Spinal cord (tissue), 10 donors: Measurements from ENCODE around the gene B4GALT1. TPM values are rescaled to one million over a fixed set of nuclear protein-coding genes. Genes with fewer than 3 reads are reported as not detected.

Source experiments
- DNase-seq, 6 donors: peaks; one replicate each; pipeline versions ENCODE4 v3.0.0 to v3.0.0-alpha.2; 2013 to 2015; ENCODE audit warnings: low spot score in 6 of 6, low read depth in 4 of 6
- H3K27ac ChIP-seq: one replicate; pipeline ENCODE4 v1.5.1; 2013; ENCODE audit warnings: low read depth, low read length, control low read depth
- H3K27me3 ChIP-seq: one replicate; pipeline ENCODE4 v1.6.1; 2013; ENCODE audit warnings: low read length; ENCODE audit not compliant: control insufficient read depth, insufficient read depth
- H3K36me3 ChIP-seq: one replicate; pipeline ENCODE4 v1.6.1; 2013; ENCODE audit warnings: low read length; ENCODE audit not compliant: control insufficient read depth, insufficient read depth
- H3K4me1 ChIP-seq: one replicate; pipeline ENCODE4 v1.6.1; 2013; ENCODE audit warnings: low read length; ENCODE audit not compliant: control insufficient read depth, insufficient read depth
- H3K4me3 ChIP-seq: one replicate; pipeline ENCODE4 v1.5.1; 2013; ENCODE audit warnings: low read depth, low read length, control low read depth
- H3K9me3 ChIP-seq: one replicate; pipeline ENCODE4 v1.6.1; 2013; ENCODE audit warnings: low read length; ENCODE audit not compliant: control insufficient read depth, insufficient read depth
- WGBS: methylation state at CpG from one replicate; pipeline ENCODE4 v1.1.5; 2013; ENCODE audit warnings: missing lambda C conversion rate; ENCODE audit not compliant: insufficient coverage; 5-methylcytosine and 5-hydroxymethylcytosine counted together
- polyA plus RNA-seq, 2 donors: library from polyadenylated mRNA; unstranded; fragments of 120-200 nt; gene quantifications; one replicate each; pipeline ENCODE4 v1.2.1, GENCODE V29; 2013; ENCODE audit not compliant: insufficient read length in 2 of 2
- total RNA-seq, 2 donors: library from RNA; depleted of rRNA in 1 of 2; stranded (reverse); fragments of 120-200 nt in 1 of 2; fragments of >200 nt in 1 of 2; gene quantifications; one replicate each; pipeline versions ENCODE4 v1.2.3 to v1.2.4, GENCODE V29; 2013 to 2014
- donor health status: healthy.

Gene B4GALT1
- total and polyA plus RNA-seq, 4 donors, result 9.5 to 13.3 (median 11.3) TPM

- H3K4me3 ChIP-seq, result no peak overlapping the region
- no peaks in the 10 kb centered on the region for H3K4me1 ChIP-seq
- no peak for DNase-seq
- H3K27me3 ChIP-seq, result no peaks in the 10 kb centered on the region
- WGBS, result 100% methylated on average over 1 of the region's 1 CpG
- no peaks in the 10 kb centered on the region for H3K9me3 ChIP-seq
- H3K27ac ChIP-seq, result no peak overlapping the region
- no peaks in the 10 kb centered on the region for H3K36me3 ChIP-seq
These were observed 29.6 kb upstream of the B4GALT1 start for GRCh38 chr9:33196736-33197135.

- H3K27ac ChIP-seq, result no peak overlapping the region
- peaks cover 8% of the 10 kb centered on the region for H3K4me1 ChIP-seq
- H3K27me3 ChIP-seq, result no peaks in the 10 kb centered on the region
- no peaks in the 10 kb centered on the region for H3K9me3 ChIP-seq
- no peak overlapping the region for H3K4me3 ChIP-seq
- DNase-seq, result no peak
- WGBS, result 100% methylated on average over 1 of the region's 3 CpGs
- H3K36me3 ChIP-seq, result no peaks in the 10 kb centered on the region
These were observed 26.7 kb upstream of the B4GALT1 start for GRCh38 chr9:33193818-33194217.

- Histone ChIP-seq H3K27ac (no peak overlapping the region), H3K4me1 (peaks cover 15% of the 10 kb centered on the region), H3K36me3 (no peaks in the 10 kb centered on the region), H3K4me3 (no peak overlapping the region), H3K27me3 (no peaks in the 10 kb centered on the region), H3K9me3 (no peaks in the 10 kb centered on the region)
- DNase-seq, result no peak
- 94% methylated on average over 2 of the region's 3 CpGs for WGBS
These were observed 25.5 kb upstream of the B4GALT1 start for GRCh38 chr9:33192493-33193255.

- no peaks in the 10 kb centered on the region for H3K9me3 ChIP-seq
- peaks cover 2% of the 10 kb centered on the region for H3K27me3 ChIP-seq
- peaks cover 24% of the 10 kb centered on the region for H3K4me1 ChIP-seq
- no peak for DNase-seq
- no peak overlapping the region for H3K27ac ChIP-seq
- WGBS, result no CpG with 5 or more reads among the region's 4 CpGs
- no peaks in the 10 kb centered on the region for H3K36me3 ChIP-seq
- no peak overlapping the region for H3K4me3 ChIP-seq
These were observed 23.0 kb upstream of the B4GALT1 start for GRCh38 chr9:33190021-33190705.

- 27% methylated on average over 6 of the region's 6 CpGs for WGBS
- peaks cover 2% of the 10 kb centered on the region for H3K27me3 ChIP-seq
- no peak overlapping the region for H3K27ac ChIP-seq
- H3K36me3 ChIP-seq, result no peaks in the 10 kb centered on the region
- no peak overlapping the region for H3K4me3 ChIP-seq
- DNase-seq, result peak in 2 of 6 donors; percentile 49 to 68
- H3K9me3 ChIP-seq, result no peaks in the 10 kb centered on the region
- peaks cover 24% of the 10 kb centered on the region for H3K4me1 ChIP-seq
These were observed 22.2 kb upstream of the B4GALT1 start for GRCh38 chr9:33189331-33189791.

- no peaks in the 10 kb centered on the region for H3K9me3 ChIP-seq
- peaks cover 2% of the 10 kb centered on the region for H3K27me3 ChIP-seq
- peak in 2 of 6 donors; percentile 39 to 65 for DNase-seq
- H3K27ac ChIP-seq, result no peak overlapping the region
- WGBS, result no CpG with 5 or more reads among the region's 1 CpG
- H3K36me3 ChIP-seq, result no peaks in the 10 kb centered on the region
- no peak overlapping the region for H3K4me3 ChIP-seq
- peaks cover 24% of the 10 kb centered on the region for H3K4me1 ChIP-seq
These were observed 21.6 kb upstream of the B4GALT1 start for GRCh38 chr9:33188711-33189110.

GRCh38 chr9:33187519-33188218 is 20.5 kb upstream of the B4GALT1 start:
- H3K4me1 ChIP-seq, result peaks cover 24% of the 10 kb centered on the region
- WGBS, result 49% methylated on average over 5 of the region's 7 CpGs
- peak in 2 of 6 donors; percentile 36 to 79 for DNase-seq
- H3K36me3 ChIP-seq, result no peaks in the 10 kb centered on the region
- H3K9me3 ChIP-seq, result no peaks in the 10 kb centered on the region
- peaks cover 2% of the 10 kb centered on the region for H3K27me3 ChIP-seq
- H3K27ac ChIP-seq, result peak overlapping the region; percentile 16
- H3K4me3 ChIP-seq, result no peak overlapping the region

GRCh38 chr9:33186457-33187168 is 19.5 kb upstream of the B4GALT1 start:
- H3K36me3 ChIP-seq, result no peaks in the 10 kb centered on the region
- peaks cover 24% of the 10 kb centered on the region for H3K4me1 ChIP-seq
- H3K9me3 ChIP-seq, result no peaks in the 10 kb centered on the region
- DNase-seq, result no peak
- peaks cover 6% of the 10 kb centered on the region for H3K27me3 ChIP-seq
- no peak overlapping the region for H3K27ac ChIP-seq
- H3K4me3 ChIP-seq, result no peak overlapping the region
- 83% methylated on average over 2 of the region's 3 CpGs for WGBS

GRCh38 chr9:33185858-33186257 is 18.7 kb upstream of the B4GALT1 start:
- Histone ChIP-seq H3K36me3 (no peaks in the 10 kb centered on the region), H3K4me3 (no peak overlapping the region), H3K9me3 (no peaks in the 10 kb centered on the region), H3K4me1 (peaks cover 24% of the 10 kb centered on the region), H3K27ac (no peak overlapping the region), H3K27me3 (peaks cover 6% of the 10 kb centered on the region)
- DNase-seq, result no peak
- 61% methylated on average over 5 of the region's 5 CpGs for WGBS
